PC-3 (cell line): ENCODE results near the gene LRRC8E. TPM values are rescaled to one million over a fixed set of nuclear protein-coding genes. Genes with fewer than 3 reads are reported as not detected.

Experiments
- ATAC-seq: fragments of 200-7000 bp; cut with Tn5 transposase; 2 replicates; pipeline ENCODE4 v1.9.1; 2020; ENCODE audit warnings: mild to moderate bottlenecking, moderate library complexity
- BruUV-seq: library from RNA; stranded (reverse); fragments of 400-500 nt; replicated peaks from 2 replicates; lab custom pipeline; 2021; lab: Mats Ljungman, UMichigan
- CTCF ChIA-PET: fragments of 300-600 bp; sonication (Branson Sonifier 250); formaldehyde crosslinking; loops from one replicate; lab custom pipeline; 2022; ENCODE audit warnings: antibody characterized with exemption; lab: Charles Lee
- POLR2A ChIA-PET: fragments of 300-600 bp; sonication (Branson Sonifier 250); formaldehyde crosslinking; loops from one replicate; lab custom pipeline; 2022; ENCODE audit warnings: antibody characterized with exemption; ENCODE audit not compliant: unreplicated experiment; lab: Charles Lee
- DNase-seq: peaks from one replicate; pipeline ENCODE4 v3.0.0-alpha.2; 2015
- H2AFZ ChIP-seq: fragments of 300-600 bp; sonication (generic); 2 replicates; pipeline ENCODE4 v1.6.0; 2016; ENCODE audit warnings: antibody characterized with exemption, low read length
- H3F3A ChIP-seq: fragments of 300-600 bp; sonication (generic); one replicate; pipeline ENCODE4 v1.6.0; 2017; ENCODE audit warnings: antibody characterized with exemption, low read length, control low read depth, mild to moderate bottlenecking; ENCODE audit not compliant: unreplicated experiment
- H3K27ac ChIP-seq: fragments of 300-600 bp; sonication (generic); 2 replicates; pipeline ENCODE4 v1.5.1; 2016; ENCODE audit warnings: mild to moderate bottlenecking, low read length
- H3K27me3 ChIP-seq: fragments of 300-600 bp; sonication (generic); 2 replicates; pipeline ENCODE4 v1.6.1; 2016; ENCODE audit warnings: low read length, mixed read lengths
- H3K36me3 ChIP-seq: fragments of 300-600 bp; sonication (generic); 2 replicates; pipeline ENCODE4 v1.6.1; 2016; ENCODE audit warnings: low read depth, mixed run types, low read length, mixed read lengths
- H3K4me1 ChIP-seq: fragments of 300-600 bp; sonication (generic); 2 replicates; pipeline ENCODE4 v1.5.1; 2016; ENCODE audit warnings: low read length; ENCODE audit not compliant: insufficient read depth
- H3K4me2 ChIP-seq: fragments of 300-600 bp; sonication (generic); 2 replicates; pipeline ENCODE4 v1.6.0; 2016; ENCODE audit warnings: low read length
- H3K4me3 ChIP-seq: fragments of 300-600 bp; sonication (generic); 2 replicates; pipeline ENCODE4 v1.5.1; 2016; ENCODE audit warnings: mild to moderate bottlenecking, low read length, mixed read lengths
- H3K79me2 ChIP-seq: fragments of 300-600 bp; sonication (generic); 2 replicates; pipeline ENCODE4 v1.6.1; 2017; ENCODE audit warnings: low read length, mixed read lengths
- H3K9ac ChIP-seq: fragments of 300-600 bp; sonication (generic); 2 replicates; pipeline ENCODE4 v1.6.0; 2016; ENCODE audit warnings: mild to moderate bottlenecking, low read length
- H3K9me2 ChIP-seq: fragments of 300-600 bp; sonication (generic); replicated peaks from 2 replicates; pipeline ENCODE4 v1.6.1; 2016; ENCODE audit warnings: mixed run types, low read length, mixed read lengths
- H3K9me3 ChIP-seq: fragments of 300-600 bp; sonication (generic); 2 replicates; pipeline ENCODE4 v1.6.1; 2016; ENCODE audit warnings: low read length, mixed read lengths
- H4K20me1 ChIP-seq: fragments of 300-600 bp; sonication (generic); 2 replicates; pipeline ENCODE4 v1.6.1; 2016; ENCODE audit warnings: low read length, mixed read lengths
- CTCF ChIP-seq: fragments of 300-600 bp; sonication (generic); conservative IDR thresholded peaks from 2 replicates; pipeline ENCODE4 v1.5.1; 2017; ENCODE audit warnings: antibody characterized with exemption, low read depth, mild to moderate bottlenecking, low read length
- EZH2 ChIP-seq: fragments of 300-600 bp; sonication (generic); IDR thresholded peaks from one replicate; pipeline ENCODE4 v1.6.1; 2017; ENCODE audit warnings: antibody characterized with exemption, mild to moderate bottlenecking, low read length; ENCODE audit not compliant: unreplicated experiment
- EZH2phosphoT487 ChIP-seq: fragments of 300-600 bp; sonication (generic); IDR thresholded peaks from 2 replicates; pipeline ENCODE4 v1.6.1; 2018; ENCODE audit warnings: mild to moderate bottlenecking, antibody characterized with exemption, low read length, borderline replicate concordance
- intact Hi-C: fragments of 100-400 bp; cut with micrococcal nuclease; formaldehyde crosslinking; loops from 2 replicates; pipeline ENCODE4 v1.9.0; 2023
- total RNA-seq: library from RNA; depleted of rRNA; stranded (reverse); fragments of >200 nt; gene quantifications from 2 replicates; pipeline ENCODE4 v1.2.3, GENCODE V29; 2014

The LRRC8E gene
- total RNA-seq, 1 experiment from 2014 or later: 30.8 TPM

- Histone ChIP-seq H4K20me1 (0 out of 2 replicates have a peak, but pooled peaks cover 3% of the 10 kb centered on the region), H3K27me3 (no peaks in the 10 kb centered on the region), H3K4me1 (peaks cover 13% of the 10 kb centered on the region), H2AFZ (no peak overlapping the region), H3K4me3 (no peak overlapping the region), H3K9me3 (no peaks in the 10 kb centered on the region), H3K27ac (no peak overlapping the region), H3F3A (no peaks in the 10 kb centered on the region), H3K9me2 (no peaks in the 10 kb centered on the region), H3K79me2 (peaks cover 14% of the 10 kb centered on the region), H3K4me2 (no peak overlapping the region), H3K36me3 (peaks cover 20% of the 10 kb centered on the region), H3K9ac (no peak overlapping the region)
- ATAC-seq (no peak), DNase-seq (no peak)
- TF ChIP-seq CTCF (no peak), EZH2 (no peak), EZH2phosphoT487 (no peak)
- intact Hi-C loops: no loop called here
- POLR2A ChIA-PET: interaction anchor here (0.6 kb wide), 1 partner anchor 9 kb away, joined by 3 read pairs; no protein-coding TSS in a partner anchor
- BruUV-seq: no TSS peak
- CTCF ChIA-PET: no interaction called here
Observed at GRCh38 chr19:7912144-7912696, 23.9 kb downstream of the LRRC8E start.

- intact Hi-C loops: no loop called here
- peaks cover 20% of the 10 kb centered on the region for H3K36me3 ChIP-seq
Observed at GRCh38 chr19:7912697-7913564, 24.6 kb downstream of the LRRC8E start.

More at GRCh38 chr19:7912697-7913564, 24.6 kb downstream of the LRRC8E start:
- Histone ChIP-seq H3K27me3 (no peaks in the 10 kb centered on the region), H3K9me3 (no peaks in the 10 kb centered on the region), H3K4me2 (no peak overlapping the region), H3K79me2 (peaks cover 8% of the 10 kb centered on the region; the same call in 1 of the 2 replicates), H3K9ac (no peak overlapping the region), H4K20me1 (no peaks in the 10 kb centered on the region), H3K4me3 (no peak overlapping the region), H3K4me1 (peaks cover 16% of the 10 kb centered on the region), H2AFZ (no peak overlapping the region), H3K9me2 (no peaks in the 10 kb centered on the region), H3K27ac (no peak overlapping the region), H3F3A (no peaks in the 10 kb centered on the region)
- POLR2A ChIA-PET: no interaction called here
- TF ChIP-seq EZH2 (no peak), CTCF (no peak), EZH2phosphoT487 (no peak)
- CTCF ChIA-PET: no interaction called here
- ATAC-seq (no peak), DNase-seq (no peak)
- BruUV-seq: TSS peak; percentile 26
